Mucosa of rectum (tissue), 2 donors: ENCODE data around the gene GREM2.

Source experiments
- H3K27ac ChIP-seq, 2 donors: one replicate each; pipeline ENCODE4 v1.7.0; 2013; ENCODE audit warnings: inconsistent platforms in 2 of 2, low read depth in 2 of 2, low read length in 2 of 2
- H3K27me3 ChIP-seq, 2 donors: one replicate each; pipeline ENCODE4 v1.7.0; 2013; ENCODE audit warnings: low read length in 2 of 2; ENCODE audit not compliant: control insufficient read depth in 2 of 2, insufficient read depth in 2 of 2
- H3K36me3 ChIP-seq, 2 donors: one replicate each; pipeline ENCODE4 v1.7.0; 2013; ENCODE audit warnings: low read length in 2 of 2; ENCODE audit not compliant: control insufficient read depth in 2 of 2, insufficient read depth in 2 of 2
- H3K4me1 ChIP-seq, 2 donors: one replicate each; pipeline ENCODE4 v1.7.0; 2013; ENCODE audit warnings: low read length in 2 of 2, mild to moderate bottlenecking in 1 of 2; ENCODE audit not compliant: control insufficient read depth in 2 of 2, insufficient read depth in 2 of 2
- H3K4me3 ChIP-seq, 2 donors: one replicate each; pipeline ENCODE4 v1.7.0; 2013; ENCODE audit warnings: low read length in 2 of 2
- H3K9ac ChIP-seq, 2 donors: one replicate each; pipeline ENCODE4 v1.7.0; 2013; ENCODE audit warnings: low read length in 2 of 2, low read depth in 1 of 2, mild to moderate bottlenecking in 1 of 2
- H3K9me3 ChIP-seq, 2 donors: one replicate each; pipeline ENCODE4 v1.7.0; 2013; ENCODE audit warnings: low read length in 2 of 2; ENCODE audit not compliant: control insufficient read depth in 2 of 2
- donor health status: healthy.
- donor health status: Normal muscosa, but diverticular disease.

GREM2 gene

DNA sequence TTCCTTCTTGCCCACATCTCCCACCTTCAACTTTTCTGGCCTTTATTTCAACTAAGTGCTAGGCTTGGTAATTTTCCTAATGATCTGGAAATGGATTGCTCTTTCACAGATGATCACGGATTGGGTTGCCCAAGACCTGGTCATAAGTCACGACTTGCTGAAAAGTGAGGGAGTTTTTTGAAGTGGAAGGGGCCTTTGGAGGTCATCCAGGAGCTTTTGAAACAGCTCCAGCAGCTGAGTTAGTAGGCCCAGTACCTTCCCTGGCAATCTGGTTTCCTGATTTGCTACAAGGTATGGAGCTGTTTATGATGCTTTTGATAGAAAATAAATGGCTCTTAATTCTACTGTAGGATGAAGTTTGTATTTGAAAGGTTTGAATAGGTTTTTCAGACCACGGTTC is 20.4 kb downstream of the GREM2 start:
- Histone ChIP-seq H3K9ac (no peak overlapping the region), H3K4me3 (no peak overlapping the region), H3K27ac (no peak overlapping the region), H3K27me3 (no peaks in the 10 kb centered on the region), H3K9me3 (no peaks in the 10 kb centered on the region), H3K4me1 (peaks cover 2 to 5% of the 10 kb centered on the region in 2 donors), H3K36me3 (no peaks in the 10 kb centered on the region)

DNA sequence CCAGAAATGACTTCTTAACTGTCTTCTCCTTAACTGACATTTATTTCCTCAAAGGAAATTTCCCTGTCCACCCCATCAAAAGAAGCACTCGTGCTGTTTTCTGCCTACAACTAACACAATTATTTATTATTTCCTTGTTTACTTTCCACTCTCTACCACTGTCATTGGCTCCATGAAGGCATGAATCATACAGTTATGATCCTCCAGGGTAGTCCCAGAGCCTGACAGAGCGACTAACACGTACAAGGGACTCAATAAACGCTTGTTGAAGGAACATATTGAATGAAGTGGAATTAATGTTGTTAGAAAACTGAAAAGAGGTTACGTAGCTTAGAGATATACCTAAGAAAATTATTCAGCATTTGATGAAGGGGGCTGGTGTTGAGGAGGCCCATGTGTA is 20.9 kb downstream of the GREM2 start:
- Histone ChIP-seq H3K4me1 (peaks cover 0 to 5% of the 10 kb centered on the region in 2 donors), H3K4me3 (no peak overlapping the region), H3K27me3 (no peaks in the 10 kb centered on the region), H3K36me3 (no peaks in the 10 kb centered on the region), H3K9me3 (no peaks in the 10 kb centered on the region), H3K27ac (no peak overlapping the region), H3K9ac (no peak overlapping the region)

DNA sequence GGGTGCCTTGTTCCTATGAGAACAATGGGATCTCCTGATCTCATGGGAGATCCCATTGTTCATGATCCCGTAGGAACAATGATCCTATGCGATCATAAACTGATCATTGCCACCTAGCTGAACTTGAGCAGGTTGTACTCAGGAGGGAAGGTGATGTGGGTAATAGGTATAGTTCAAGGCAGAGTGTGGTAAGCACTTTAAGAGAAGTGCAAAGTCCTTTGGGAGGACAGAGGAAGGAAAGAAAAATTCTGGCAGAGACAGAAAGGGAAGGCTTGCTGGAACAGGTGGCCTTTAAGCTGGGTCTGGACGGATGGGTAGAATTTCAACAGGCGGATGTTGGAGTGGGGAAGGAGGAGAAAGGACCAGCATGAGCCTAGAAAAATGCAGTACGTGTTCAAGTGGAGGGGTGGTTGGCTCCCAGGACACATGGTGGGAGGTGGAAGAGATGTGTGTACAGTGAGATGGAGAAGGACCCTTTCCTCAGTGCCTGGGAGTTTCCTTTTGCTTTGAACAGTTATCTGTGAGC is 22.3 kb downstream of the GREM2 start:
- Histone ChIP-seq H3K9ac (no peak overlapping the region), H3K36me3 (no peaks in the 10 kb centered on the region), H3K4me3 (no peak overlapping the region), H3K9me3 (no peaks in the 10 kb centered on the region), H3K27ac (no peak overlapping the region), H3K4me1 (no peaks in the 10 kb centered on the region), H3K27me3 (no peaks in the 10 kb centered on the region)

DNA sequence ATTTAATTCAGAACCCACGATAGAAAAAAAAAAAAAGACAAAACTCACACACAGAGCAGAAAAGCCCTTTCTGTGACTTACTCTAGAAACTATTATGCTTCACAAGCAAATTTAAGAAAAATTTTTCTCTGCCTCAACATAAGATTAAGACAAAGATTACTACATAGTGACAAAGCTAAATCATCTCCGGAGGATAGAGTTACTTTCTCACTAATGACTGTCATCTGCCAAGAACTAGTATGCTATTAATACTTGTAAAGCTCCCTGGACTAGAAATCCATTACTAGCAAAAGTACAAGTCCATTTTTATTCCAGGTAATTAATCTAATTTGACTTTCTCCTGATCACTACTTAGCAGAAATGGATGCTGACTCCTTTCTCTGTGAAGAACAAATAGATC is 25.9 kb downstream of the GREM2 start:
- Histone ChIP-seq H3K4me3 (no peak overlapping the region), H3K27ac (no peak overlapping the region), H3K27me3 (no peaks in the 10 kb centered on the region), H3K36me3 (no peaks in the 10 kb centered on the region), H3K9me3 (no peaks in the 10 kb centered on the region), H3K9ac (no peak overlapping the region), H3K4me1 (no peaks in the 10 kb centered on the region)

DNA sequence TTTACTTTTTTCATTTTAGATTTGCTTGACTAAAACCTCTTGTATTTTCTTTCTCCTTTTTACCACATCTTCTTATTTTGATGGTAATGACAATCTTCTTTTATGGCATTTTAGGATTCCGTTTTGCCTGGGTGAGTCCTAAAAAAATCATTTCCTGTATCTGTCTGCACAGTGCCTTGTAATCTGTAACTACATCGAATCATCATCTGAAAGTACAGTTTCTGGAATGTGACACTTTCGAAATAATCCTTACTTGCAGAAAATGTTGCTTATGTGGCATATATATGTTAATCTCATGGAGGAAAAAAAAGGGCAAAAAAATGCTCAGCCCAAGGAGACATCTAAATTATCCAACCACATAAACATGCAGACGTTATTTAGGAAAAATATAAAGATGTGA is 29.0 kb downstream of the GREM2 start:
- Histone ChIP-seq H3K27ac (no peak overlapping the region), H3K27me3 (no peaks in the 10 kb centered on the region), H3K4me3 (no peak overlapping the region), H3K4me1 (no peaks in the 10 kb centered on the region), H3K9me3 (no peaks in the 10 kb centered on the region), H3K9ac (no peak overlapping the region), H3K36me3 (no peaks in the 10 kb centered on the region)

DNA sequence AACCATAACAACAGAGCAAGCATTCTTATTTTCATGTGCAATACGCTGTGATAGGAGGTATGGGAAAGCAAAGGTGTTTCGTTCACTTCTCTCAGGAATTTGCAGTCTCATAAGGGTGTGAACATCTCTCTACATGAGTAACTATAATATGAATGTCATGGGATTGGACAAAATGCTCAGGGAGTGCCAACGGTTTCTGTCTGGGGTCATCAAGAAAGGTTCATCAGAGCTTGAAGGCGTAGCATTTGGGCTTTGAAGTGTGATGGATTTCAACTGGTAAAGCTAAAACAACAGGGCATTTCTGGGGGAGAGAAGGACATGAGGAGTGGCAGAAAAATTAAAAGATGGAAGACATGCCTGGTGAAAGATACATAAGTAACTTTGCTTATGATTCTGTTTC is 32.4 kb downstream of the GREM2 start:
- Histone ChIP-seq H3K9me3 (no peaks in the 10 kb centered on the region), H3K36me3 (no peaks in the 10 kb centered on the region), H3K9ac (no peak overlapping the region), H3K27me3 (no peaks in the 10 kb centered on the region), H3K4me1 (no peaks in the 10 kb centered on the region), H3K27ac (no peak overlapping the region), H3K4me3 (no peak overlapping the region)

DNA sequence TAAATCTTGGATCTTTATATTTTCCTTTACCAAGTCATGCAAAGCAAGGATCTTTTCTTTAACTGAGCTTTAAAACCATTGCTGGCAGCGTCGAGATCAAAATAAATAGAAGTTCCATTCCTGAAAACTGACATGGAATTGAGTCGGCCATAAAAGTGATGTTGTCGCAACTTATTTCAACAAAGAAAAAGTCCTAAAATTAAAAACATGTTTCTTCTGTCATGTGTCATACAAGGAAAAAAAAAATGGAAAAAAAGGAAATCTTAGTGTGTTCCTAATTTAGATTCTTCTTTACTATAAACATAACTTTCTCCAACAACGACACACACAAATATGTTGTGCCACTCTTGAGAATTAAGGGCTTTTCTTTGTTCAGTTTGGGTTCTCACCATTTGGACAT is 34.9 kb downstream of the GREM2 start:
- H3K9me3 ChIP-seq: no peaks in the 10 kb centered on the region
- H3K36me3 ChIP-seq: no peaks in the 10 kb centered on the region
- no peaks in the 10 kb centered on the region for H3K27me3 ChIP-seq
- H3K4me3 ChIP-seq: no peak overlapping the region
- no peak overlapping the region for H3K9ac ChIP-seq
- peaks cover 0 to 3% of the 10 kb centered on the region in 2 donors for H3K4me1 ChIP-seq
- H3K27ac ChIP-seq: no peak overlapping the region

DNA sequence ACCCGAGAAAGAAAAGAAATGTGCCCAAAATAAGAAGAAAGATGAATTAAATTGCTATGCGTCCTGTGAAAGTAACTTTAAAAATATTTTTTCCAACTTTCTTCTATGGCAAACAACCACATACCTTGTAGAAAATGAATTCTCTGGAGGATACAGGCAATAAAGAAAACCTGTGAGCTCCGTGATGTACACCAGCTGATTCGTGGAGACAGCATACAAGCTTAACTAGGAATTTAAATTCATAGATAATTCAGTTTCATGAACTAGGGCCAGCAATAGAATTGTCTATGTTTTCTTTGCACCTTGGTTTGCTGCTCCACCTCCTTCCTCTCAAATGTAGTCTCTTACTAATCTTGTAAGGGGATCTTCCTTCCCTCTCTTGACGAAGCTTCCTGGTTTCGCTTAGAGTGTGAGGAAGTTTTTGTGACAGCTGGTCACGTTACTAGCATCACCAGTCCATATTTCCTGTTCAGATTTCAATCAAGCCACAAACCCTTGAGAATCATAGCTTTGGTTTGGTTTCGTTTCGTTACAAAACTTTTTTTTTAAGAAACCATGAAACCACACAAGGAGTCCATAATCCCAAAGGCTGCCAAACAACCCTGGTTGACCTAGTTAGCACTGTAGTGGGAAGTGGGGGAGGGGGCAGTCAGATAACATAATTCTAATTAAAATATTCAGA is 35.8 kb downstream of the GREM2 start:
- Histone ChIP-seq H3K4me3 (peak overlapping the region in 1 of 2 donors; percentile 14), H3K27me3 (no peaks in the 10 kb centered on the region), H3K4me1 (peaks cover 0 to 3% of the 10 kb centered on the region in 2 donors), H3K9me3 (no peaks in the 10 kb centered on the region), H3K9ac (no peak overlapping the region), H3K27ac (no peak overlapping the region), H3K36me3 (no peaks in the 10 kb centered on the region)

DNA sequence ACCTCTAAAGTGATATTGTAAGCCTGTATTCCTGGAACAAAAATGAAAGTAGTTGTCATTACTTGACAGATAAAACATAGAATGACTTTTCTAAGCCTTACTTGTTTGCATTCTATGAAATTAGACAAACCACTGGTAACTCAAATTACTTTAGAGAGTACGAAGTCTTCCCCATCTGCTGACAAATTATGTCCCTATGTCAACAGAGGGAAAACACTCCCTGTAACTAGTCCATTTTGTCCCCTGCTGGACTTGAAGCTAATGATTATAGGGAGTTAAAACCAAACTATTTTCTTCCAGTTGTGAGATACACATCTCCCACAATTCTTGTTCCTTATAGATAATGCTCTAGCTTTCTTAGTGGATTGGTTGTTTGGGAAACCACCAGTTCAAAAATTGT is 39.6 kb downstream of the GREM2 start:
- no peak overlapping the region for H3K27ac ChIP-seq
- no peaks in the 10 kb centered on the region for H3K27me3 ChIP-seq
- no peak overlapping the region for H3K9ac ChIP-seq
- H3K36me3 ChIP-seq: no peaks in the 10 kb centered on the region
- no peaks in the 10 kb centered on the region for H3K9me3 ChIP-seq
- peaks cover 0 to 3% of the 10 kb centered on the region in 2 donors for H3K4me1 ChIP-seq
- H3K4me3 ChIP-seq: no peak overlapping the region

DNA sequence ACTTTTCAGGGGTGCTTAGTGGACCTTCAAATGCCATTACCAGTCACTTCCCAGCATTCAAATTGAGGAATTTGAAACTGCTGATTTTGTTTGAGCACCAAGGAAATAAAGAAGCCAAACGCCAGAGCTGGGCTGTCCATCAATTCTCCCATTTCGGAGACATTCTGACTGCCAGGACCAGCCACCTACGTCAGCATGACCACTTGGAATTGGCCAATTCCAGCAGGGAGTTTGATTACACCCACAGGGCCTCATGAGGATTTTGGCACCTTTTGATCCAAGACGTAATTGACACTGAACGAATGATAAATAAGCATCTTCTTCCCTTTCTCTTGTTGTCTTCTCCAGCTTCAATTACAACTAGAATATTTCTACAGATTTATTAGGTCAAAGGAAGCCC is 40.2 kb downstream of the GREM2 start:
- H3K36me3 ChIP-seq: no peaks in the 10 kb centered on the region
- H3K4me1 ChIP-seq: peaks cover 0 to 3% of the 10 kb centered on the region in 2 donors
- H3K9me3 ChIP-seq: no peaks in the 10 kb centered on the region
- no peaks in the 10 kb centered on the region for H3K27me3 ChIP-seq
- H3K27ac ChIP-seq: no peak overlapping the region
- H3K9ac ChIP-seq: no peak overlapping the region
- H3K4me3 ChIP-seq: no peak overlapping the region
